Duodenal mucosa (tissue), 2 donors: ENCODE data around the gene TMEM9.

Experiments used
- H3K27ac ChIP-seq: one replicate; pipeline ENCODE4 v1.7.0; 2013; ENCODE audit warnings: low read depth, low read length
- H3K27me3 ChIP-seq, 2 donors: one replicate each; pipeline ENCODE4 v1.7.0; 2013; ENCODE audit warnings: low read length in 2 of 2, control low read depth in 1 of 2; ENCODE audit not compliant: insufficient read depth in 2 of 2, control insufficient read depth in 1 of 2
- H3K36me3 ChIP-seq, 2 donors: one replicate each; pipeline ENCODE4 v1.7.0; 2013; ENCODE audit warnings: low read length in 2 of 2, control low read depth in 1 of 2; ENCODE audit not compliant: insufficient read depth in 2 of 2, control insufficient read depth in 1 of 2
- H3K4me1 ChIP-seq, 2 donors: one replicate each; pipeline ENCODE4 v1.7.0; 2013; ENCODE audit warnings: low read length in 2 of 2, control low read depth in 1 of 2; ENCODE audit not compliant: insufficient read depth in 2 of 2, control insufficient read depth in 1 of 2
- H3K4me3 ChIP-seq, 2 donors: one replicate each; pipeline ENCODE4 v1.7.0; 2013; ENCODE audit warnings: low read length in 2 of 2, low read depth in 1 of 2
- H3K9ac ChIP-seq, 2 donors: one replicate each; pipeline ENCODE4 v1.7.0; 2013; ENCODE audit warnings: low read length in 2 of 2, low read depth in 1 of 2
- H3K9me3 ChIP-seq, 2 donors: one replicate each; pipeline ENCODE4 v1.7.0; 2013; ENCODE audit warnings: low read length in 2 of 2, control low read depth in 1 of 2; ENCODE audit not compliant: control insufficient read depth in 1 of 2

TMEM9 gene

GRCh38 chr1:201110138-201110537 is 44.1 kb downstream of the TMEM9 start:
- Histone ChIP-seq H3K27ac (no peak overlapping the region), H3K4me3 (no peak overlapping the region), H3K9me3 (no peaks in the 10 kb centered on the region), H3K4me1 (peaks cover 0 to 10% of the 10 kb centered on the region in 2 donors), H3K27me3 (no peaks in the 10 kb centered on the region), H3K36me3 (no peaks in the 10 kb centered on the region), H3K9ac (no peak overlapping the region)

- Histone ChIP-seq H3K27me3 (no peaks in the 10 kb centered on the region), H3K4me3 (no peak overlapping the region), H3K9me3 (no peaks in the 10 kb centered on the region), H3K27ac (no peak overlapping the region), H3K36me3 (no peaks in the 10 kb centered on the region), H3K9ac (no peak overlapping the region), H3K4me1 (peaks cover 0 to 10% of the 10 kb centered on the region in 2 donors)
Measured at GRCh38 chr1:201109651-201110050, 44.6 kb downstream of the TMEM9 start.

GRCh38 chr1:201108614-201109013 is 45.7 kb downstream of the TMEM9 start:
- no peak overlapping the region for H3K27ac ChIP-seq

GRCh38 chr1:201105688-201106087 is 48.6 kb downstream of the TMEM9 start:
- H3K4me1 ChIP-seq = no peaks in the 10 kb centered on the region
- H3K27ac ChIP-seq = no peak overlapping the region
- no peaks in the 10 kb centered on the region for H3K27me3 ChIP-seq

More at GRCh38 chr1:201108614-201109013, 45.7 kb downstream of the TMEM9 start:
- Histone ChIP-seq H3K4me3 (no peak overlapping the region), H3K9ac (no peak overlapping the region), H3K27me3 (no peaks in the 10 kb centered on the region), H3K36me3 (no peaks in the 10 kb centered on the region), H3K4me1 (peaks cover 0 to under 1% of the 10 kb centered on the region in 2 donors), H3K9me3 (no peaks in the 10 kb centered on the region)

GRCh38 chr1:201104141-201104540 is 50.1 kb downstream of the TMEM9 start:
- no peak overlapping the region for H3K9ac ChIP-seq

More at GRCh38 chr1:201105688-201106087, 48.6 kb downstream of the TMEM9 start:
- Histone ChIP-seq H3K9me3 (no peaks in the 10 kb centered on the region), H3K36me3 (no peaks in the 10 kb centered on the region), H3K9ac (no peak overlapping the region), H3K4me3 (no peak overlapping the region)

GRCh38 chr1:201103666-201104065 is 50.6 kb downstream of the TMEM9 start:
- no peaks in the 10 kb centered on the region for H3K27me3 ChIP-seq
- no peak overlapping the region for H3K27ac ChIP-seq
- H3K36me3 ChIP-seq = no peaks in the 10 kb centered on the region
- no peaks in the 10 kb centered on the region for H3K9me3 ChIP-seq
- H3K9ac ChIP-seq = no peak overlapping the region
- no peaks in the 10 kb centered on the region for H3K4me1 ChIP-seq
- no peak overlapping the region for H3K4me3 ChIP-seq

More at GRCh38 chr1:201104141-201104540, 50.1 kb downstream of the TMEM9 start:
- Histone ChIP-seq H3K4me3 (no peak overlapping the region), H3K36me3 (no peaks in the 10 kb centered on the region), H3K4me1 (no peaks in the 10 kb centered on the region), H3K9me3 (no peaks in the 10 kb centered on the region), H3K27me3 (no peaks in the 10 kb centered on the region), H3K27ac (no peak overlapping the region)

- Histone ChIP-seq H3K4me1 (no peaks in the 10 kb centered on the region), H3K9ac (no peak overlapping the region)
Measured at GRCh38 chr1:201100169-201100930, 53.9 kb downstream of the TMEM9 start.

GRCh38 chr1:201098992-201099677 is 55.1 kb downstream of the TMEM9 start:
- H3K27me3 ChIP-seq = peaks cover 0 to 3% of the 10 kb centered on the region in 2 donors
- H3K27ac ChIP-seq = no peak overlapping the region
- H3K9me3 ChIP-seq = no peaks in the 10 kb centered on the region
- no peak overlapping the region for H3K4me3 ChIP-seq
- H3K9ac ChIP-seq = no peak overlapping the region
- no peaks in the 10 kb centered on the region for H3K36me3 ChIP-seq
- H3K4me1 ChIP-seq = no peaks in the 10 kb centered on the region

More at GRCh38 chr1:201100169-201100930, 53.9 kb downstream of the TMEM9 start:
- Histone ChIP-seq H3K27ac (no peak overlapping the region), H3K36me3 (no peaks in the 10 kb centered on the region), H3K9me3 (no peaks in the 10 kb centered on the region), H3K27me3 (peaks cover 0 to 3% of the 10 kb centered on the region in 2 donors), H3K4me3 (no peak overlapping the region)

GRCh38 chr1:201096977-201097856 is 57.1 kb downstream of the TMEM9 start:
- no peak overlapping the region for H3K4me3 ChIP-seq
- peaks cover 0 to 3% of the 10 kb centered on the region in 2 donors for H3K27me3 ChIP-seq
- no peaks in the 10 kb centered on the region for H3K36me3 ChIP-seq
- H3K9me3 ChIP-seq = no peaks in the 10 kb centered on the region
- H3K27ac ChIP-seq = no peak overlapping the region
- H3K4me1 ChIP-seq = no peaks in the 10 kb centered on the region
- H3K9ac ChIP-seq = no peak overlapping the region
